IMR-90 (cell line): ENCODE measurements around the gene STX8.

ENCODE experiments used
- BHLHE40 ChIP-seq: fragments of 150-350 bp; IDR thresholded peaks from 2 replicates; pipeline ENCODE4 v1.6.1; 2016; ENCODE audit warnings: mild to moderate bottlenecking, low read depth, low read length
- CEBPB ChIP-seq: IDR thresholded peaks from 2 replicates; pipeline ENCODE4 v1.6.1; 2012; ENCODE audit warnings: low read depth, low read length, improper control_type of control experiment
- CTCF ChIP-seq: conservative IDR thresholded peaks from 2 replicates; pipeline ENCODE4 v1.5.1; 2012; ENCODE audit warnings: mild to moderate bottlenecking, low read depth, low read length, improper control_type of control experiment
- MAFK ChIP-seq: IDR thresholded peaks from 2 replicates; pipeline ENCODE4 v1.6.1; 2012; ENCODE audit warnings: low read depth, low read length, improper control_type of control experiment
- MAZ ChIP-seq: IDR thresholded peaks from 2 replicates; pipeline ENCODE4 v1.6.1; 2012; ENCODE audit warnings: low read depth, mild to moderate bottlenecking, low read length, improper control_type of control experiment, moderate library complexity, borderline replicate concordance
- NFE2L2 ChIP-seq: fragments of 150-350 bp; IDR thresholded peaks from 2 replicates; pipeline ENCODE4 v1.6.1; 2016; ENCODE audit warnings: low read depth, mild to moderate bottlenecking, low read length
- POLR2A ChIP-seq: IDR thresholded peaks from 2 replicates; pipeline ENCODE4 v1.6.1; 2012; ENCODE audit warnings: mild to moderate bottlenecking, low read depth, low read length
- RFX5 ChIP-seq: IDR thresholded peaks from 2 replicates; pipeline ENCODE4 v1.8.0; 2012; ENCODE audit warnings: low read depth, mild to moderate bottlenecking, low read length, moderate library complexity
- USF2 ChIP-seq: fragments of 150-350 bp; IDR thresholded peaks from 2 replicates; pipeline ENCODE4 v1.6.1; 2017; ENCODE audit warnings: mild to moderate bottlenecking, antibody characterized with exemption, low read length, low read depth

GRCh38 chr17:9622961-9623360 lies 47.3 kb upstream of the STX8 start:
- TF ChIP-seq CEBPB (no peak), POLR2A (no peak), CTCF (no peak), RFX5 (no peak), NFE2L2 (no peak), BHLHE40 (no peak), USF2 (no peak), MAZ (no peak), MAFK (peak; percentile 62)
